Right atrium auricular region (tissue), 2 donors: Measurements from ENCODE around the gene BCAR1. TPM values are rescaled to one million over a fixed set of nuclear protein-coding genes. Genes with fewer than 3 reads are reported as not detected.
A peak's percentile ranks its signal among the peaks of the same experiment; 100 is the strongest.

Source experiments
- DNase-seq: peaks from one replicate; pipeline ENCODE4 v3.0.0-alpha.2; 2019; ENCODE audit warnings: low spot score
- H3K27ac ChIP-seq, 2 donors: fragments of 200-600 bp; sonication (generic); 1 replicate in 1 of 2; 2 replicates in 1 of 2; pipeline ENCODE4 v1.5.1; 2016 to 2019
- H3K27me3 ChIP-seq, 2 donors: fragments of 200-600 bp; sonication (generic); one replicate each; pipeline versions ENCODE4 v1.5.1 to v1.6.0; 2017 to 2019
- H3K36me3 ChIP-seq: fragments of 200-600 bp; sonication (generic); one replicate; pipeline ENCODE4 v1.5.1; 2016
- H3K4me1 ChIP-seq, 2 donors: fragments of 200-600 bp; sonication (generic); one replicate each; pipeline versions ENCODE4 v1.5.1 to v1.6.0; 2017 to 2019
- H3K4me3 ChIP-seq, 2 donors: fragments of 200-600 bp; sonication (generic); 1 replicate in 1 of 2; 2 replicates in 1 of 2; pipeline ENCODE4 v1.5.1; 2017 to 2019; ENCODE audit warnings: mild to moderate bottlenecking in 1 of 2, moderate library complexity in 1 of 2
- H3K9me3 ChIP-seq, 2 donors: fragments of 200-600 bp; sonication (generic); one replicate each; pipeline ENCODE4 v1.5.1; 2019
- total RNA-seq, 2 donors: library from RNA; depleted of rRNA; stranded (reverse); fragments of >200 nt; gene quantifications; one replicate each; pipeline ENCODE4 v1.1.0, GENCODE V29; 2016
- TF ChIP-seq, protein P1 (sequence below), 2 donors: fragments of 200-600 bp; sonication (generic); IDR thresholded peaks; one replicate each; pipeline ENCODE4 v1.5.1; 2019; ENCODE audit warnings: antibody characterized with exemption in 2 of 2

The BCAR1 gene
- total RNA-seq, 2 donors from 2014 or later, result 58.0 to 88.2 TPM

DNA sequence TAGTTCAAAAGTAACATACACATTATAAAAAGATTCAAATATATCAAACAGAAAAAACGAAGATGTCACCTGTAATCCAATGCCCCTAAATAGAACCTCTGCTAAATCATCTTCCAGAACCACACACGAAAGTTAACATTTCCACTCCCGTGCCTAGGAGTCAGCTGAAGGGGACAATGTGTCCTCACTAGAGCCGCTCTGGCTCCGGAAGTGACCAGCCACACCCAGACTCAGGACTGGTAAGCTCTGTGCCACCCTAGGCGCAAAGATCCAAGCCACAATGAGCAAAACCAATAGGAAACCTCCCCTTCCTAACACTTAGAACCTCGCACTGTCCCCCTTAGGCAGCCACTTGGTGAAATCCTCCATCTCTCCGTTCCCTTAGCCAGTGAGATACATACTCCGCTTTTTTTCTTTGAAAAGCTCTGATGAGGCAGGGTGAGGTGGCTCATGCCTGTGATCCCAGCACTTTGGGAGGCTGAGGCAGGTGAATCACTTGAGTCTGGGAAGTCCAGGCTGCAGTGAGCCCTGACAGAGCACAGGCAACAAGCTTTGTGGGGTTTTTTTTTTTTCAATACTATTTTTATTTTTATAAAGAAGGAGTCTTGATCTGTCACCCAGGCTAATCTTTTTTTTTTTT lies 20.8 kb downstream of the BCAR1 start:
- DNase-seq, result no peak
- no peaks in the 10 kb centered on the region for H3K27me3 ChIP-seq
- no peaks in the 10 kb centered on the region for H3K9me3 ChIP-seq
- peaks cover 47% of the 10 kb centered on the region for H3K36me3 ChIP-seq
- H3K4me3 ChIP-seq, result no peak overlapping the region
- H3K4me1 ChIP-seq, result peaks cover 0 to 38% of the 10 kb centered on the region in 2 donors
- TF ChIP-seq, protein P1, sequence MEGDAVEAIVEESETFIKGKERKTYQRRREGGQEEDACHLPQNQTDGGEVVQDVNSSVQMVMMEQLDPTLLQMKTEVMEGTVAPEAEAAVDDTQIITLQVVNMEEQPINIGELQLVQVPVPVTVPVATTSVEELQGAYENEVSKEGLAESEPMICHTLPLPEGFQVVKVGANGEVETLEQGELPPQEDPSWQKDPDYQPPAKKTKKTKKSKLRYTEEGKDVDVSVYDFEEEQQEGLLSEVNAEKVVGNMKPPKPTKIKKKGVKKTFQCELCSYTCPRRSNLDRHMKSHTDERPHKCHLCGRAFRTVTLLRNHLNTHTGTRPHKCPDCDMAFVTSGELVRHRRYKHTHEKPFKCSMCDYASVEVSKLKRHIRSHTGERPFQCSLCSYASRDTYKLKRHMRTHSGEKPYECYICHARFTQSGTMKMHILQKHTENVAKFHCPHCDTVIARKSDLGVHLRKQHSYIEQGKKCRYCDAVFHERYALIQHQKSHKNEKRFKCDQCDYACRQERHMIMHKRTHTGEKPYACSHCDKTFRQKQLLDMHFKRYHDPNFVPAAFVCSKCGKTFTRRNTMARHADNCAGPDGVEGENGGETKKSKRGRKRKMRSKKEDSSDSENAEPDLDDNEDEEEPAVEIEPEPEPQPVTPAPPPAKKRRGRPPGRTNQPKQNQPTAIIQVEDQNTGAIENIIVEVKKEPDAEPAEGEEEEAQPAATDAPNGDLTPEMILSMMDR (IDR thresholded peaks at IDR 0.05), result no peak
- H3K27ac ChIP-seq, result peak overlapping the region; percentile 66 to 78

DNA sequence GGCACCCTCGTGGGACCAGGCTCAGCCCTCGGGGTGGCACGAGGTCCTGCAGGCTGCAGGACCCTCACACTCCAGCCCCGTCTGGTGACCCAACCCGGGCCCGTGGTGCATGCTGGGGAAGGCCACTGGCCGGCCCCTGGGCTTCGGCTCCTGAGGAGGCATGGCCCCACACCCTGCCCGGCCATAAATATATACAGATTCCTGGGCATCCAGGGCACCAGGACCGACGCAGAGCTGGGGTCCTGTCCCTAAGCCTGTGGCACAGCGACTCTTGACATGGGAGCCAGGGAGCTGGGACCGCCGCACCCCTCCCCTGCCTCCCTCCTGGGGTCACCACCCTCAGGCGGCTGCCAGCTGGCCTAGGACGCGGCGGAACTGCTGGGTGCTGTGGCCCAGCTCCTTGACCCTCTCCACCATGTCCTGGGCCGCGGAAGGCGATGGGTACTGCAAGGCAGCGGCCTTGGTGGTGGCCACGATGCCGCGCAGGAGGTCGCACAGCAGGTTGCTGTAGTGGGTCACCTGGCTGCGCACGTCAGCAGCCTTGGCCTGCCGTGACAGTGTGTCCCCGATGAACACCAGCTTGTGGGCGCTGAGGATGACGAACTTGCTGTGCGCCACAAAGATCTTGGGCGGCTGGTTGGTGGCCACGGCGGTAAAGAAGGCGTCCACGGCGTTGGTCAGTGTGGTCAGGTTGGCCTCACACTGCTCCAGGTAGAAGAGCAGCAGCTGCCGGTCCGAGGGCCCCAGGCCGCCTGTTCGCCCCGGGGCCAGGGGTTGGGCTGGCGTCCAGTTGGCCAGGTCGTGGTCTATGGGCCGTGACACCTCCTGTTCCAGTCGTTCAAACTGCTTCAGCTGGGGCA lies 22.0 kb downstream of the BCAR1 start:
- peaks cover 0 to 32% of the 10 kb centered on the region in 2 donors for H3K4me1 ChIP-seq
- no peaks in the 10 kb centered on the region for H3K27me3 ChIP-seq
- DNase-seq, result no peak
- no peaks in the 10 kb centered on the region for H3K9me3 ChIP-seq
- H3K27ac ChIP-seq, result peak overlapping the region; percentile 66 to 78
- H3K4me3 ChIP-seq, result no peak overlapping the region
- TF ChIP-seq, protein P1 (IDR thresholded peaks at IDR 0.05), result no peak
- peaks cover 35% of the 10 kb centered on the region for H3K36me3 ChIP-seq

DNA sequence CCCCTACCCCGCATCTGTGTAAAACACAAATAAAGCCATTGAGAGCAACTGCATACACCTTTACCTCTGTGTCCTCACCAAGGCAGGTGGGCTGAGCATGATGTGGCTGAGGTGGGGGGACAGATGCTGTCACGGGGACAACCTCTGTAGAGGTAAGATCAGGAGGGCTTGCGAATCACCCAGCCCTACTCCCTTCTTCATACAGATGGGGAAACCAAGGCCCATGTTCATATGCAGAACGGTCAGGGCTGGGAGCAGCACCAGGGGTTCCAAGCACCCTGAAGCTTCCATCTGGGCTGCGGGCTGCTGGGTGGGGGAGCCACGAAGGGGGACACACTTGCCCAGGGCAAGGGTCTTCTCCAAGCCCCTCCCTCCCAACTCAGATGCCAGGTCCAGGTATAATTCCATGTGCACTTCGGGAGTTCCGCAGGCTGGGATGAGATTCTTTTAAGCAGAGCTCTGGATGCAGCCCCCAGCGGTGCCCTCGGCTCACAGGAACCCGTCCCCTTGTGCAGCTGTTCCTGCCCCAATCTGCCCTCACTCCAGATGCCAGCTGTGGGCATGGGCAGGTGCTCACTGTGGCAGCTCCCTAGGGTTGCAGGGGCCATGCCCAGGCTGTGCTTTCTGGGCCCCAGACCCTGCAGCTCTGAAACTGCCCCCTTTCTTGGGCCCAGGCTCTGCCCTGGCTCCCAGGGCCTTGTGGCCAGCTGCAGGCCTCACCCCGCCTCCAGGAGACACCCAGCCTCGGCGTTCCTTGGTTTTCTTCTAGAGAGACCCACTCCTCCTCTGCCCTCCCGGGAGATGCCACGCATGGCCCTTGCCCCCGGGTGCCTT lies 23.1 kb downstream of the BCAR1 start:
- H3K27ac ChIP-seq, result no peak overlapping the region
- H3K27me3 ChIP-seq, result no peaks in the 10 kb centered on the region
- TF ChIP-seq, protein P1 (IDR thresholded peaks at IDR 0.05), result no peak
- no peaks in the 10 kb centered on the region for H3K9me3 ChIP-seq
- no peak for DNase-seq
- no peak overlapping the region for H3K4me3 ChIP-seq
- peaks cover 0 to 22% of the 10 kb centered on the region in 2 donors for H3K4me1 ChIP-seq
- H3K36me3 ChIP-seq, result peaks cover 29% of the 10 kb centered on the region

DNA sequence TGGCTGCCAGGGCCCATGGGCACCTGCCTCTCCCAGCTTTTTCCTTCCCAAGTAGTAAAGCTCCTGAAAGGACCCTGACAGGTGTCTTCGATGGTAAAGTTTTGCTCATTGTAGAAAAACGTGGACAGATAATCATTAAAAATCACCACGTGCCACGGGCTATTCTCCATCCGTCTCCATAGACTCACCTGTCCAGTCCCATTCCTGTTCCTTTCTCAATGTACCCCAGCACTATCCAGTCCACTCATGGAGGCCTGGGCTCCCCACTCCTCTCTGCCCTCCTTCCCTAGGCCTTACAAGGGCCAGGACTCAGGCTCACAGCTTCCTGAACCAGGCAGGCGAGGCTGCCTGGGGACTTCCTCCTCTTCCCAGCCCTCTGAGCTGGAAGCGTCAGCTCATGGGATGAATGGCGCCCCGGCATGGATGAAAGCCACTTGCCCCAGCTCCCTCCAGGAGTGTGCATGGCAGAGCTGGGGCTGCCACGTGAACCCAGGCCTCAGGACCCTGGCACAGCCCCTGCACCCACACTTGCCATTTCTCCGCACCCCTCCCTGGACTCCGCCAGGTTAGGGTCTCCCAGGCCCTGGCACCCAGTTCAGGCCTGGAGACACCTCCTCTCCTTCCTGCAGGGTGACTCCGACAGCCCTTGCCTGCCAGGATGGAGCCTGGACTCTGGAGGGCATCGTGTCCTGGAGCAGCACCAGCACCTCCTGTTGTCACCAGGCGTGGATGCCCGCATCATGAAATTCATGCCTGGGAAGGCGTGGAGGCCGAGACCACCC lies 23.9 kb downstream of the BCAR1 start:
- no peaks in the 10 kb centered on the region for H3K27me3 ChIP-seq
- H3K27ac ChIP-seq, result no peak overlapping the region
- TF ChIP-seq, protein P1 (IDR thresholded peaks at IDR 0.05), result no peak

More for the DNA sequence above, 23.9 kb downstream of the BCAR1 start:
- no peaks in the 10 kb centered on the region for H3K9me3 ChIP-seq
- no peak overlapping the region for H3K4me3 ChIP-seq
- no peak for DNase-seq
- peaks cover 0 to 21% of the 10 kb centered on the region in 2 donors for H3K4me1 ChIP-seq
- H3K36me3 ChIP-seq, result peaks cover 21% of the 10 kb centered on the region
